GM19193 (cell line): Measurements from ENCODE around the gene ZFAND4.

Experiments used
- POLR2A ChIP-seq: IDR thresholded peaks from 4 replicates; pipeline ENCODE4 v1.6.1; 2011; ENCODE audit not compliant: insufficient read depth, insufficient read length; ENCODE audit errors: extremely low read depth

Gene ZFAND4

DNA sequence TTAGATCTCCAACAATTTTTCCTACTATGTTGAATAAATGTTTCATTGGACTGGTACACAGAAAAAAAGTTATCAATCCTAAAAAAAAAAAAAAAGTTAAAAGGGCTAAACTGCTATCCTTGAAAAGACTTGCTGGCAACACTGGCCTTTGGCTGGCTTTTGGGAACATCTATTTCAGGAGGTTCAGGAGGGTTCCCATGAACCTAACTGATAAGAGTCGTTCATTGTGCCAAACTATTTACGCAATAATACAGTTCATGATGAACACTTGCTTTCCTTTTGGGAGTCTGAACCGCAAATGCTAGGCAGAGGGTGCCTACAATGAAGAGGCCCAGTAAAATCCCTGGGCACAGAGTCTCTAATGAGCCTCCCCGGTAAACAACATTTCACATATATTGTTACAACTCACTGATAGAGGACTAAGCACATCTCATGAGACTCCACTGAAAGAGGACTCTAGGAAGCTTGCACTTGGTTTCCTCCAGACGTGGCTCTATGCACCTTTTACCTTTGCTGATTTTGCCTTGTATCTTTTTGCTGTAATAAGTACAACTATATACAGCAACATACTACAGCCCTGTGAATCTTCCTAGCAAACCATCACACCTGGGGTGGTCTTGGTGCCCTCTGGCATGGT is 45.0 kb downstream of the ZFAND4 start:
- no peak for TF ChIP-seq POLR2A

DNA sequence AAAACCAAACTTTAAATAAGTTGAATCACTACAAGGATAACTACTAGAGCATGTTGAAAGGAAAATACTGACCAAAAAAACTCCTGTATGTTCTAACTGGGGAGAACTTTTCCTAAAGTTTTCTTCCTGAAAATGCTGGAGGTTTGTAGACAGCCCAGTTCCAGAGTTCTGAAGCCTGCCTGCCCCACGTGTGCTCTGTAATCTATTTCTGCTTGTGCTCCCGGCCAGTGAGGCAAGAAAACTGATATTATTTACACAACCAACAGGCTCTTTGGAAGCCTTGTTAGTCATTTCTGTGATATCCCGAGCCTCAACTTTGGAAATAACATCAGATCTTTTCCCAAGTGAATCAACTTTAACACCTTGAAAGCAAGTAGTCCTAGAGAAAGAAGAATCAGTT is 46.7 kb downstream of the ZFAND4 start:
- no peak for TF ChIP-seq POLR2A

DNA sequence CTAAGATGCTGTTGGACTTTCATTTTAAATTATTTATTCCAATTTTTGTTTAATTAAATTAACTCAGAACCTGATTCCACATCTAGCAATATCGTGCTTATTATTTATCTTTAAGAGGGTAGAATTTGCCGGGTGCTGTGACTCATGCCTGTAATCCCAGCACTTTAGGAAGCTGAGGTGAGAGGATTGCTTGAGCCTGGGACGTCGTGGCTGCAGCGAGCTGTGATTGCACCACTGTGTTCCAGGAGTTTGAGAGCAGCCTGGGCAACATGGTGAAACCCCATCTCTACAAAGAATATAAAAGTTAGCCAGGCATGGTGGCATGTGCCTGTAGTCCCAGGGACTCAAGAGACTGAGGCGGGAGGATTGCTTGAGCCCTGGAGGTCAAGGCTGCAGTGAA is 47.8 kb downstream of the ZFAND4 start:
- no peak for TF ChIP-seq POLR2A

DNA sequence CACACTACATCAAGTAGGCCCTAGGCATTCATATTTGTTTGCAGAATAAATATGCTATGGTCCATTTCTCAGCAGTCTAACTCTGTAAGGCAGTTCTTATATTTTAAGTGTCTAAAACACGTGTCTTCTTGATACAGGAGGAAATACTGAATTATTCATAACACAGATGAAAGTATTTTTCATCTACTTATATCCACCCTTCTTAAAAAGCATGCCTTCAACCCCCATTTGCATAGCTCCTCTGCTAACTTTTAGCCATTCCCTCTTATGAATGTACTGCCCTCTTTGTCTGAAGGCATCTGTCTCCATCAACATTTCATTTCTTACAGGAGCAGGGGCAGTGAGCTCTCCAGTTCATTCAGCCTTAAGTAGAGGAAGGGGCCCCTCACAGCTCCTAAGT is 57.7 kb downstream of the ZFAND4 start:
- TF ChIP-seq POLR2A, result no peak

DNA sequence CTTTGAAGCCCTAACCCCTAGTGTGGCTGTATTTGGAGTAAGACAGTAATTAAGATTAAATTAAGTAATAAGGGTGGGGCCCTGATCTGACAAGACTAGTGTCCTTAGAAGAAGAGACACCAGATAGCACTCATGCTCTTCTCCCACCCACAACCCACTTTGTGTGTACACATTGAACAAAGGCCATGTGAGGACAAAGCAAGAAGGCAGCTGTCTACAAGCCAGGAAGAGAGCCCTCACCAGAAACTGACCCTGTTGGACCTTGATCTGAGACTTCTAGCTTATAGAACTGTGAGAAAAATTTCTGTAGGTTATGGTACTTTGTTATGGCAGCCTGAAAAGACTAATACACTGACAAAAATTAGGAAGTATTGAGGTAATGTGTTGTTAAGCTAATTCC is 59.8 kb downstream of the ZFAND4 start:
- TF ChIP-seq POLR2A, result no peak

DNA sequence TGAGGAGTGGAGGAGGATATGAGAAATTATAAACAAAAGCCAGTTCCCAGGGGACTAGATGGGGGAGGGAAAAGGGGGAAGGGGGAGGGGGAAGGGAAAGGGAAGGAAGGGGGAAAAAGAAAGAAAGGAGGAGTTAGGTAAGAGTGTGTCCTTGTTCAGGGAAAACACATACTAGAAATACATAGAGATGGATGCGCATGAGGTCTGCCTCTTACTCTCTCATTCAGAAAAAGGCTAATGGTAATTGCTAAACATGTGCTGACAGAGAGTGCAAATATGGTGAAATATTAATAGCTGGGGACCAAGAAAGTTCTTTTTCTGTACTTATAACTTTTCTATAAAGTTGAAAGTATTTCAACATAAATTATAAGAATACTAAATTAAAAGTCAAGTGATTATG is 64.5 kb downstream of the ZFAND4 start:
- no peak for TF ChIP-seq POLR2A

DNA sequence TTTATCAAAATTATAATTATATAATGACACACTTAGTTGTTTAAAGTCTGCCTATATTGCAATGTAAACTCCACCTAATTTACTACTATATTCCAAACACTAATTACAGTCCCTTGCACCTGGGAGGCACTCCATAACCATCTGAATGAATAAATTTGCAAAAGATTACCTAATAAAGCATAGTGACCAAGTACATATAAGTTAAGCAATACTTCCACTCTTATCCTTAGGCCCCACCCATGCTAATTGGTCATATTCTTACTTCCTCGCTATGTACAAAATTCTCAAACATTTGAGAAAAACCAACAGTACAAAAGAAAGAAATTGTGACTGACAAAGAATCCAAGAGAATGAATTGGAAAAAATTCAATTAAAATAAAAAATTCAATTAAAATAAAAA is 65.3 kb downstream of the ZFAND4 start:
- no peak for TF ChIP-seq POLR2A

DNA sequence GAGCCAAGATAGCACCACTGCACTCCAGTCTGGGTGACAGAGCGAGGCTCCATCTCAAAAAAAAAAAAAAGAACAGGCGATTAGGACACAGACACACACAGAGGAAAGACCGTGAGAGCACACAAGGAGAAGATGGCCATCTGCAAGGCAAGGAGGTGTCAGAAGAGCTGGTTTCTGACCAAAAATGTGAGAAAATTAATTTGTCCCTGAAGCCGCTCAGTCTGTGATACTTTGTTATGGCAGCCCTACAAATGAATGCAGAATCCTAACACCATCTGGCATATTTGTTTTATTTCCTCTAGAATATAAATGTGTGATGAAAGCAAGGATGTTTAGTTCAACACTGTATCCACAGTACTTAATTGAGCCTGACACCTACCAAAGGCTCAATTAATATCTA is 69.7 kb downstream of the ZFAND4 start:
- TF ChIP-seq POLR2A, result no peak

DNA sequence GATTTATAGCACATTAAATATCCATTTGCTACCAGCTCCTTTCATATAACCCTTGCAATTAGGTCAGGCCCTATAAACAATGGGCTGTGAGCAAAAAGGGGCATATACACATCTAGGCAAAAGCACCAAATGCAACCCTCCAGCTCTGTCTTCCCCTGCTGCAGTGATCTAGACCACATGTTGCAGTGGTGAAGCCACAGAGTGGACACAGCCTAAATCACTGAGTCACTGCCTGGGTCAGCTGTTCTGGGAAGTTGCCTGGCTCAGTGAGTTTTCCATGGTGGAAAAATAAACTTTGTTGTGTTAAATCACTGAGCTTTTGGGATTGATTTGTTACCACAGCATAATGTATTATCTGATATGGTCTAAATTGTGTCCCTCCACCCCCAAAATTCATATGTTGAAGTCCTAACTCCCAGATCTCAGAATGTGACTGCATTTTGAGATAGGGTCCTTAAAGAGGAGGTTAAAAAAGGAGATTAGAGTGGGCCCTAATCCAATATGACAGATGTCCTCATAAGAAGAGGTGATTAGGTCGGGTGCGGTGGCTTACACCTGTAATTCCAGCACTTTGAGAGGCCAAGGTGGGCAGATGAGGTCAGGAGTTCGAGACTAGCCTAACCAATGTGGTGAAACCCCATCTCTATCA is 70.4 kb downstream of the ZFAND4 start:
- TF ChIP-seq POLR2A, result no peak

DNA sequence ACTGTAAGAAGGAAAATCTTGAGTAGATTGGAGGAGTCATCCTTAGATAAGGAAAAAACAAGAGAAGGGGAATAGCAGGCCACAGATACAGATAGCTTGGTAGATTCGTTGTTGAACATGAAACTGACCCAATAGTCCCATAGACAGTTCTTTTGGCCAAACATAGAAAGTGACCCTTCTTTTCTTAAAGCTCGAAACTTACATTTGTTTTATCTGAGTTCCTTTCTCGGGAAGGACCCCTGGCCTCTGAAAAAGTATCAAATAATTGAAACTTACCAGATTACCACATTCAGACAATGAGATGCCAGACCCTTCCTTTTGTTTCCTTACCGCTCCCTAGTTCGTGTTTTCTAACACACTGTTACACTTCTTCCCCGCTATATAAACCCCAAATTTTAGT is 72.9 kb downstream of the ZFAND4 start:
- no peak for TF ChIP-seq POLR2A

DNA sequence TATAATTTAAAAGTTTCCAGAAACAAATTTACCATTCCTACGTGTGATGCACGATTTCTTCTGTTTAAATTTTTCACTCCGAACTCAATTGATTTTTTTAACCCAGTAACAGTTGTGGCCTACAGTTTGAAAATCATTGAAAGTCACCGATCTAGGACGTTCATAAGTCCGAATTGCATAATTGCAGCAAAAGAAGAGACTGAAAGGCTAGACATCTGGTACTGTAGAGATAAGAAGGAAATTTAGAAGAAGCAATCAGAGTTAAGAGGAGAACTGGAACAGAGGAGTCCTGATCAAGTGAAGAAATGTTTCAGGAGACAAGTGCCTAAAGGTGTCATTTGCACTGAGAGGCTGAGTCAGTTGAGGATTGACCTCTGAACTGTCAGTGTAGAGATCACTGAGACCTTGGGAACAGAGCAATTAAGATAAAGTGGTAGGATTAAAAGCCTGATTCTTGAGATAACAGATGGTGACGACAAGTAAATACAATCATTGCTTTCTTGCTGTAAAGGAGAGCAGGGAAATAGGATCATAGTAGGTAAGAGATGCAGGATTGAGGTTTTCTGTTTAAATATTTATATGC is 73.5 kb downstream of the ZFAND4 start:
- no peak for TF ChIP-seq POLR2A

DNA sequence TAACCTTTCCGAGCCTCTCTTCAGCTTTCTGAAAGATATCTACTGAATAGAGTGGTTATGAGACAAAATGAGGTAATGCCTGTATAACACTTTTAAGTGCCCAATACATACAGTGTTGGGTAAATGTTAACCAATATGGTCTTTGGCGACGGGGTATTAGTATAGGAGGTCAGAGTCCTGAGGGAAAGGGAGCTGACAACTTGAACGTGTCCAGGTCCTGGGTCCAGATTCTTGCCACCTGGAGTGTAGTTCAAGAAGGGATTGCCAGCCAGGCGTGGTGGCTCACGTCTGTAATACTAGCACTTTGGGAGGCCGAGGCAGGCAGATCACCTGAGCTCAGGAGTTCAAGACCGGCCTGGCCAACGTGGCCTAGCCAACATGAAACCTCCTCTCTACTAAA is 76.0 kb downstream of the ZFAND4 start:
- TF ChIP-seq POLR2A, result no peak

DNA sequence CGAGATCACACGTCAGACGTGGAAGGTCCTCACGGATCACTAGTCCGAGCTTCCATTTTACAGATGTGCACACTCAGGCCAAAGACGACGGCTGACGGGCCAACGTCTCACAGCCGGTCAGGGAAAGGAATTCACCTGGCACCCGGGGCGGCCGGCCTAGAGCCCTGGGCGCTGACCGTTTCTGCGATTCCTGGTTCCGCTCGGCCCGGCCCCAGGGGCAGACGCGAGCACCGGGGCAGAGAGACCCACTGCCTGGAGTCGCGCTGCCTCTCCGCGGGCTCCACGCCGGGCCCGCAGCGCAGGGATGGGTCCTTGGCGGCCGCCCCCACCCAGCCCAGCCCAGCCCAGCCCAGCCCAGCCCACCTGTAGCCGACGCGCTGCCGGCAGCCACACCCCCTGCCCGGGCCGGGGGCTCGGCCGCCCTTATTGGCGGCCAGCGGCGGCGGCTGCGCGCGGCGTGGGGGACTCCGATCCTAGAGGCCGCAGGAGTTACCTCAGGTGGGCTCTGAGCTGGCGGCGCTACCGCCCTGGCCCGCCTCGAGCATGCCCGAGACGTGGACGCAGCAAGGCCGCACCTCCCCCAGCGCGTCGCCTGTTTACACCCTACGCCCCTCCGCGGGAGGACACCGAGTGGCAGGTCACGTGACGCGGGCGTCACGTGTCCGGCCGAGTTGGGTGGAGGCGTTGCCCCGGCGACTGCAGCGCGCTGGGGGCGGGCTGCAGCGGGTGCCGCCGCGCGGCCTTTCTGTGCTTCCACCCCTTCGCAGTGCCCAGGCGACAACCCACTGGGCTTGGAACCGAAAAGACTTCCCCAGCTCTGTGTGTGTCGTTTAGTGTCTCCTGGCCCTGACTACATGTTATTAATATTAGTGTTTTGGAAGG is 78.1 kb downstream of the ZFAND4 start:
- TF ChIP-seq POLR2A, result peak; percentile 52

DNA sequence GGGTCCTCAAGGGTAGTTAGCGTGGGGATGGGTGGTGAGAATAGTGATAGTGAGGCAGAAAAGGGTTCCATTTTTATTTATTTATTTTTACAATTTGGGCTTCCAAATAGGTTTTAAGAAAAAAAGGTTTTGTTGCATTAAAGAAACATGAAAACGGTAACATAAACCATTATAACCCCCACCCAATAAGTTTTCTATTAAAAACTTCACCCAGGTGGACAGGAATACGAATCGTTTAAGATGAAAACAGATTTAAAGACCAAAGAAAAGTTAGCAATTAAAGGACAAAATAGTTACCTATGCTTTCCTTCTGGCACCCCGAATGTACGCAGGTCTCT is 78.7 kb downstream of the ZFAND4 start:
- no peak for TF ChIP-seq POLR2A

DNA sequence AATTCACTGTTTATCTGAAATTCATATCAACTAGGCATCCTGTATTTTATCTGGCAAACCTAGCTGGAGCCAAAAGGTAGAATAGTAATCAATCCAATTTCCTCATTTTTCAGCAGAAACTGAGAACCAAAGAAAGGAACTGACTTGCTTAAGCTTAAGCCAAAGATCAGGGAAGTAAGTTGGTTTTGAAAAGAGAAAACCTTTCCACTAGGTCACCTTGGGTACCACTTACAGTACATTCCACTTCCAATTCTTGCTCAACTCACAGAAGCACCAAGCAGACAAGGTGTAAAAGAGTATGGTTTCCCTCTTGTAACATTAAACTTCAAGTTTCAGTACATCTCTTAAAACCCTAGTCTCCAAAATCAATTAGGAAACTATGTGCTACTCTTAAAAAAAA is 79.6 kb downstream of the ZFAND4 start:
- TF ChIP-seq POLR2A, result no peak
